ENCODE measurements around the gene YBX1. TPM values are rescaled to one million over a fixed set of nuclear protein-coding genes. Genes with fewer than 3 reads are reported as not detected.

The YBX1 gene
- total RNA-seq, 1 donor from 2014 or later, result 1,242 TPM

DNA sequence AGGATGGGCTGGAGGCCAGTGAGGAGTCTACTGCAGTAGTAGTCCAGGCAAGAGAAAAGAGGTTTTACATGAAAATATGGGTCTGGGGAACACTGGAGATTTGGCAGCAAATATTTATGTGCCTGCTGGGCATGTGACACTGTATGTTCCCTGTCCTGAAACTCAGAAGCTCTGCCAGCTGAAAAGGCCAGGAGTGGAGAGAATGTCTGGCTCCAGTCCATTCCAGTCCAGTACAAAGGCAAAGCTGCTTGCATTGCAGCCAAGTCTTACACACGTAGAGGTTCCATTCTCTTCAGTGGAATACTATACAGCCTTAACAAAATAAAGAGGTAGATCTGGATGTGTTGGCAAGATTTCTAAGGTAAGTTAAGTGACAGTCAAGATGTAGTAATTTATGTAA is 7.5 kb upstream of the YBX1 start:
- Mint-ChIP-seq H3K27me3 (ENCODE audit: low read depth) (no peaks in the 10 kb centered on the region), H3K4me3 (no peak overlapping the region), H3K9me3 (no peaks in the 10 kb centered on the region), H3K4me1 (peaks cover under 1% of the 10 kb centered on the region), H3K36me3 (ENCODE audit: low read depth) (peaks cover 10% of the 10 kb centered on the region), H3K27ac (ENCODE audit: unreplicated experiment) (no peak overlapping the region)
- TF ChIP-seq CTCF (conservative IDR thresholded peaks at IDR 0.05), result no peak
- DNase-seq (ENCODE audit: low read depth, low spot score), result no peak

GRCh38 chr1:42675467-42675866 is 6.8 kb upstream of the YBX1 start:
- Mint-ChIP-seq H3K4me1 (peaks cover 7% of the 10 kb centered on the region), H3K27me3 (ENCODE audit: low read depth) (no peaks in the 10 kb centered on the region), H3K4me3 (no peak overlapping the region), H3K36me3 (ENCODE audit: low read depth) (peaks cover 6% of the 10 kb centered on the region), H3K9me3 (no peaks in the 10 kb centered on the region), H3K27ac (ENCODE audit: unreplicated experiment) (no peak overlapping the region)
- no peak for DNase-seq (ENCODE audit: low read depth, low spot score)
- TF ChIP-seq CTCF (conservative IDR thresholded peaks at IDR 0.05), result no peak

- peaks cover 18% of the 10 kb centered on the region for H3K4me1 Mint-ChIP-seq
- no peak overlapping the region for H3K27ac Mint-ChIP-seq (ENCODE audit: unreplicated experiment)
- H3K4me3 Mint-ChIP-seq, result no peak overlapping the region
- no peak for TF ChIP-seq CTCF (conservative IDR thresholded peaks at IDR 0.05)
- H3K36me3 Mint-ChIP-seq (ENCODE audit: low read depth), result peaks cover 3% of the 10 kb centered on the region
- H3K9me3 Mint-ChIP-seq, result no peaks in the 10 kb centered on the region
- no peaks in the 10 kb centered on the region for H3K27me3 Mint-ChIP-seq (ENCODE audit: low read depth)
- DNase-seq (ENCODE audit: low read depth, low spot score), result no peak
Observed at GRCh38 chr1:42676534-42677087, 5.6 kb upstream of the YBX1 start.

DNA sequence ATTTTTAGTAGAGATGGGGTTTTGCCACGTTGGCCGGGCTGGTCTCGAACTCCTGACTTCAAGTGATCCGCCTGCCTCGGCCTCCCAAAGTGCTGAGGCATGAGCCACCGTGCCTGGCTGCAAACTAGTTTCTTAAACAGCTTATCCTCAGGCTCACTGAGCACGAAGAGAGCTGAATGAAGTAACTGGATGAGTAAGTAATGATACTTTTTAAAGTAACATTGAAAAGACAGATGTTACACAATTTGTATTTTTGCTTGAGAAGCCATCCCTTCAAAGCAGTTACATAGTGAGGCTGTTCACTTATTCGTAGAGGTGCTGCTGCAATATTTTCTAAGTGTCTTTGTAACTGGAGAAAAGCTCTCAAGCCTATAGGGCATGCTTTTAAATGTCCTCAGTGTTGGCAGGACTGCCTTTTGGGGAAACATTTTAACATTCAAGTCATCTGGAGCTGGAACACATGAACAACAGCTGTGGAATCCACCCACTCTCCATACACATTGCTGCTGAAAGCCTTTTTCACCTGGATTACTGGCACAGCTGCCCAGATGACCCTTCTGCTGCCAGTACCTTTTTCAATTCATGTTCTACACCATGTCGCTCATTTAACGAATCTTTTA is 2.7 kb upstream of the YBX1 start:
- H3K9me3 Mint-ChIP-seq, result no peaks in the 10 kb centered on the region
- no peak for DNase-seq (ENCODE audit: low read depth, low spot score)
- peaks cover 4% of the 10 kb centered on the region for H3K27me3 Mint-ChIP-seq (ENCODE audit: low read depth)
- H3K27ac Mint-ChIP-seq (ENCODE audit: unreplicated experiment), result no peak overlapping the region
- peak overlapping the region; percentile 100 for H3K4me3 Mint-ChIP-seq
- TF ChIP-seq CTCF (conservative IDR thresholded peaks at IDR 0.05), result no peak
- peaks cover 16% of the 10 kb centered on the region for H3K36me3 Mint-ChIP-seq (ENCODE audit: low read depth)
- peaks cover 35% of the 10 kb centered on the region for H3K4me1 Mint-ChIP-seq

GRCh38 chr1:42680055-42680454 is 2.2 kb upstream of the YBX1 start:
- Mint-ChIP-seq H3K27me3 (ENCODE audit: low read depth) (peaks cover 4% of the 10 kb centered on the region), H3K27ac (ENCODE audit: unreplicated experiment) (no peak overlapping the region), H3K4me3 (peak overlapping the region; percentile 100), H3K4me1 (peaks cover 41% of the 10 kb centered on the region), H3K9me3 (no peaks in the 10 kb centered on the region), H3K36me3 (ENCODE audit: low read depth) (peaks cover 16% of the 10 kb centered on the region)
- DNase-seq (ENCODE audit: low read depth, low spot score), result no peak
- no peak for TF ChIP-seq CTCF (conservative IDR thresholded peaks at IDR 0.05)
